Fibroblast of mammary gland (primary cell): Measurements from ENCODE around the gene TMEM139.

Experiments used
- DNase-seq: peaks from one replicate; pipeline ENCODE4 v3.0.0-alpha.2; 2010; ENCODE audit warnings: low read depth
- H3K4me3 ChIP-seq: 2 replicates; pipeline ENCODE4 v1.5.1; 2011; ENCODE audit warnings: low read depth, mild to moderate bottlenecking, low read length, moderate library complexity; ENCODE audit not compliant: control insufficient read depth
- CTCF ChIP-seq: conservative IDR thresholded peaks from 2 replicates; pipeline ENCODE4 v1.5.1; 2011; ENCODE audit warnings: low read depth, low read length, inconsistent platforms; ENCODE audit not compliant: control insufficient read depth, insufficient read depth

Gene TMEM139

GRCh38 chr7:143284591-143285469, at the start of gene TMEM139:
Gene TMEM139, plus strand, starts transcription at chr7:143284958. Its CDS starts 1,000 bp downstream, at chr7:143285958.
- no peak for TF ChIP-seq CTCF
- DNase-seq = no peak
- H3K4me3 ChIP-seq = no peak within 1 kb of the TSS

GRCh38 chr7:143235561-143235960, 49.2 kb upstream of the TMEM139 start:
- H3K4me3 ChIP-seq = no peak overlapping the region
- no peak for TF ChIP-seq CTCF
- no peak for DNase-seq

GRCh38 chr7:143236408-143236990, 48.3 kb upstream of the TMEM139 start:
- TF ChIP-seq CTCF = no peak
- no peak overlapping the region for H3K4me3 ChIP-seq
- no peak for DNase-seq

GRCh38 chr7:143237366-143237765, 47.4 kb upstream of the TMEM139 start:
- TF ChIP-seq CTCF = no peak
- no peak for DNase-seq
- H3K4me3 ChIP-seq = no peak overlapping the region

GRCh38 chr7:143238289-143238980, 46.3 kb upstream of the TMEM139 start:
- TF ChIP-seq CTCF = no peak
- DNase-seq = no peak
- H3K4me3 ChIP-seq = no peak overlapping the region

- peak; percentile 77 for DNase-seq
- no peak for TF ChIP-seq CTCF
- H3K4me3 ChIP-seq = no peak overlapping the region
Observed at GRCh38 chr7:143239813-143240212, 44.9 kb upstream of the TMEM139 start.
